SK-N-MC (cell line): Measurements from ENCODE around the gene EGFL8.

ENCODE experiments used
- DNase-seq: peaks from one replicate; pipeline ENCODE4 v3.0.0-alpha.2; 2011; ENCODE audit warnings: low read depth, low spot score
- H3K27ac ChIP-seq: fragments of 200-600 bp; sonication (generic); 2 replicates; pipeline ENCODE4 v1.5.1; 2016; ENCODE audit warnings: mixed run types
- H3K36me3 ChIP-seq: fragments of 200-600 bp; sonication (generic); 2 replicates; pipeline ENCODE4 v1.6.1; 2017; ENCODE audit warnings: antibody characterized with exemption, low read length, mixed read lengths; ENCODE audit not compliant: insufficient read depth
- H3K4me3 ChIP-seq: fragments of 200-600 bp; sonication (generic); 2 replicates; pipeline ENCODE4 v1.5.1; 2016
- H3K9ac ChIP-seq: fragments of 200-600 bp; sonication (generic); 2 replicates; pipeline ENCODE4 v1.8.0; 2017; ENCODE audit warnings: mixed run types, mixed read lengths; ENCODE audit not compliant: insufficient read length
- H3K9me3 ChIP-seq: fragments of 200-600 bp; sonication (generic); 2 replicates; pipeline ENCODE4 v1.6.1; 2017; ENCODE audit warnings: low read depth, mild to moderate bottlenecking, antibody characterized with exemption, low read length, moderate library complexity, mixed read lengths
- EZH2 ChIP-seq: fragments of 200-600 bp; sonication (generic); IDR thresholded peaks from one replicate; pipeline ENCODE4 v1.6.1; 2017; ENCODE audit warnings: antibody characterized with exemption
- FOXP2 ChIP-seq: optimal IDR thresholded peaks from 2 replicates; pipeline ENCODE3; 2011; ENCODE audit warnings: mild to moderate bottlenecking, moderate library complexity; ENCODE audit not compliant: insufficient read depth; ENCODE audit errors: extremely low read length, control extremely low read depth
- POLR2AphosphoS5 ChIP-seq: IDR thresholded peaks from 2 replicates; pipeline ENCODE4 v1.6.1; 2012; ENCODE audit warnings: mild to moderate bottlenecking, low read depth, low read length, borderline replicate concordance

The EGFL8 gene

GRCh38 chr6:32154514-32155161, 9.8 kb upstream of the EGFL8 start:
- Histone ChIP-seq H3K4me3 (peak overlapping the region; percentile 94), H3K9ac (peak overlapping the region; percentile 90), H3K36me3 (peaks cover 34% of the 10 kb centered on the region), H3K9me3 (no peaks in the 10 kb centered on the region), H3K27ac (peak overlapping the region; percentile 84; the same call in 1 of the 2 replicates)
- TF ChIP-seq POLR2AphosphoS5 (no peak), FOXP2 (no peak), EZH2 (no peak)
- no peak for DNase-seq

DNA sequence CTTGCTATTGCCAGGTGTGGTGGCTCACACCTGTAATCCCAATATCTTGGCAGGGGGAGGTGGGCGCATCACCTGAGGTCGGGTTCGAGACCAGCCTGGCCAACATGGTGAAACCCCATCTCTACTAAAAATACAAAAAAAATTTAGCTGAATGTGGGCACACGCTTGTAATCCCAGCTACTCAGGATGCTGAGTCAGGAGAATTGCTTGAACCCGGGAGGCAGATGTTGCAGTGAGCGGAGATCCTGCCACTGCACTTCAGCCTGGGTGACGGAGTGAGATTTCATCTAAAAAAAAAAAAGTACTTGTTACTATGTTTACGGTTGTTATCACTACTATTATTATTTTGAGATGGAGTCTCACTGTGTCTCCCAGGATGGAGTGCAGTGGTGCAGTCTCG, 7.5 kb upstream of the EGFL8 start:
- Histone ChIP-seq H3K9me3 (no peaks in the 10 kb centered on the region), H3K4me3 (no peak overlapping the region), H3K36me3 (peaks cover 34% of the 10 kb centered on the region), H3K9ac (no peak overlapping the region), H3K27ac (no peak overlapping the region)
- DNase-seq = no peak
- no peak for TF ChIP-seq FOXP2
- TF ChIP-seq POLR2AphosphoS5 = no peak
- TF ChIP-seq EZH2 = no peak

- Histone ChIP-seq H3K36me3 (peaks cover 37% of the 10 kb centered on the region), H3K27ac (no peak overlapping the region), H3K9me3 (no peaks in the 10 kb centered on the region), H3K4me3 (no peak overlapping the region), H3K9ac (no peak overlapping the region)
- no peak for DNase-seq
- no peak for TF ChIP-seq EZH2
- no peak for TF ChIP-seq FOXP2
- TF ChIP-seq POLR2AphosphoS5 = no peak
These were observed 6.3 kb upstream of the EGFL8 start for GRCh38 chr6:32158052-32158451.

- no peak for DNase-seq
- H3K9ac ChIP-seq = peak overlapping the region; percentile 20
- H3K36me3 ChIP-seq = peaks cover 25% of the 10 kb centered on the region; the same call in 1 of the 2 replicates
These were observed 686 bp upstream of the EGFL8 start for GRCh38 chr6:32163559-32164258.

GRCh38 chr6:32166411-32167061, 2.1 kb downstream of the EGFL8 start:
- no peak for DNase-seq
- no peaks in the 10 kb centered on the region for H3K9me3 ChIP-seq
- no peak overlapping the region for H3K4me3 ChIP-seq
- peaks cover 47% of the 10 kb centered on the region for H3K36me3 ChIP-seq
- H3K9ac ChIP-seq = no peak overlapping the region
- TF ChIP-seq EZH2 (no peak), POLR2AphosphoS5 (peak; percentile 1; the same call in 1 of the 2 replicates), FOXP2 (no peak)
- H3K27ac ChIP-seq = no peak overlapping the region

More at GRCh38 chr6:32163559-32164258, 686 bp upstream of the EGFL8 start:
- Histone ChIP-seq H3K4me3 (no peak overlapping the region), H3K9me3 (no peaks in the 10 kb centered on the region), H3K27ac (no peak overlapping the region)
- TF ChIP-seq POLR2AphosphoS5 = no peak
- no peak for TF ChIP-seq EZH2
- no peak for TF ChIP-seq FOXP2

DNA sequence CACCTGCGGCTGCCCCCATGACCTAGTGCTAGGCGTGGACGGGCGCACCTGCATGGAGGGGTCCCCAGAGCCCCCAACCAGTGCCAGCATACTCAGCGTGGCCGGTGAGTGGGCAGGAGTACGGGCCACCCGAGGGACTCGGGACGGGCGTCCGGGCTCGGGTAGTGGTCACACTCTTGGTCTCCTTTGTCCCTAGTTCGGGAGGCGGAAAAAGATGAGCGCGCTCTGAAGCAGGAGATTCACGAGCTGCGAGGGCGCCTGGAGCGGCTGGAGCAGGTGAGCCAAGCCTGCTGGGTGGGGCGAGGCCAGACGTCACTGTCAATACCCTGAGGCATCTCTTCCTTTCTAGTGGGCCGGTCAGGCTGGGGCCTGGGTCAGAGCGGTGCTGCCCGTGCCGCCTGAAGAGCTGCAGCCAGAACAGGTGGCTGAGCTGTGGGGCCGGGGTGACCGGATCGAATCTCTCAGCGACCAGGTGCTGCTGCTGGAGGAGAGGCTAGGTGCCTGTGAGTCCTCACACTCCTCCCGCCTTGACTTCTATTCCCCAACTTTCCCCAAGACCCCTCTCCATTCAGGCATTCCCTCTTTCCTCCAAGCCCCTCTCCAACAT, 2.9 kb downstream of the EGFL8 start:
- H3K9me3 ChIP-seq = no peaks in the 10 kb centered on the region
- no peak overlapping the region for H3K4me3 ChIP-seq
- peaks cover 48% of the 10 kb centered on the region for H3K36me3 ChIP-seq
- TF ChIP-seq POLR2AphosphoS5 (no peak), EZH2 (no peak), FOXP2 (no peak)
- no peak overlapping the region for H3K27ac ChIP-seq
- DNase-seq = no peak
- no peak overlapping the region for H3K9ac ChIP-seq

GRCh38 chr6:32167761-32168262, 3.4 kb downstream of the EGFL8 start:
- no peak overlapping the region for H3K9ac ChIP-seq
- no peak for TF ChIP-seq POLR2AphosphoS5
- TF ChIP-seq FOXP2 = no peak
- TF ChIP-seq EZH2 = no peak
- peak overlapping the region; percentile 22; the same call in 1 of the 2 replicates for H3K27ac ChIP-seq
- no peak for DNase-seq
- peaks cover 47% of the 10 kb centered on the region for H3K36me3 ChIP-seq
- H3K4me3 ChIP-seq = no peak overlapping the region
- no peaks in the 10 kb centered on the region for H3K9me3 ChIP-seq

- Histone ChIP-seq H3K4me3 (no peak overlapping the region), H3K9me3 (no peaks in the 10 kb centered on the region), H3K36me3 (peaks cover 45% of the 10 kb centered on the region), H3K27ac (0 out of 2 replicates have a peak overlapping the region, but pooled peaks have one; percentile 22), H3K9ac (no peak overlapping the region)
- no peak for TF ChIP-seq POLR2AphosphoS5
- no peak for TF ChIP-seq EZH2
- no peak for TF ChIP-seq FOXP2
- no peak for DNase-seq
These were observed 4.0 kb downstream of the EGFL8 start for GRCh38 chr6:32168350-32168749.
